Gastrocnemius medialis (tissue), 4 donors: Measurements from ENCODE around the gene RAB4B.
A peak's percentile ranks its signal among the peaks of the same experiment; 100 is the strongest.

Experiments used
- POLR2A ChIP-seq, 2 donors: fragments of 450-650 bp; IDR thresholded peaks; one replicate each; pipeline ENCODE4 v1.6.1; 2017; ENCODE audit warnings: antibody characterized with exemption in 2 of 2, mild to moderate bottlenecking in 2 of 2, moderate library complexity in 2 of 2
- TF ChIP-seq, protein P1 (sequence below), 5 experiments: fragments of 450-650 bp in 3 of 5; fragments of 200-600 bp in 2 of 5; sonication (generic) in 2 of 5; IDR thresholded peaks in 4 of 5; conservative IDR thresholded peaks in 1 of 5; 1 replicate in 4 of 5; 2 replicates in 1 of 5; pipeline ENCODE4 v1.5.1; 2016 to 2019; ENCODE audit warnings: antibody characterized with exemption in 5 of 5, mild to moderate bottlenecking in 3 of 5, moderate library complexity in 3 of 5

DNA sequence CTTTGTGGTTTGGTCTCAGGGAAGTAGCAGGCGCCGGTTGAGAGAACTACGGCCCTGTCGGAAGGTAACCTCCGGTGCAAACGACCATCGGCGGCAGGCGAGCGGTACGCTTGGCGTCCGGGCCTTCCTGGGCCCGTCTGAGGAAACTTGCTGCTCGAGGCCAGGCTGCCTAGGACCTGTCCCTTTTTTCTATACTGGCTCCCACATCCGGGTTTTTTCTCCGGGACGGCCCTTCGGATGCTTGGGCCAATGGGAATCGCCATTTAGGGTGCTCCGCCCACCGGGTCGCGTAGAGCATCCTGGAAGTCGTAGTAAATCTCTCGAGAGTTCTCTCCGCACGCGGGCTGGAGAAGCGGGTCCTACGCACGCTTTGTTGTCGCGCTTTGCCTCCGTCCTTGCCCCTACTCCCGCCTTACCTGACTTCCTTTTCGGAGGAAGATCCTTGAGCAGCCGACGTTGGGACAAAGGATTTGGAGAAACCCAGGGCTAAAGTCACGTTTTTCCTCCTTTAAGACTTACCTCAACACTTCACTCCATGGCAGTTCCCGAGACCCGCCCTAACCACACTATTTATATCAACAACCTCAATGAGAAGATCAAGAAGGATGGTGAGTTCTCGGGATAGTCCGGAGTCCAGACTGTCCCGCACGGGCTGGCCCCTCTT is 27.0 kb upstream of the RAB4B start, which contains the start of gene SNRPA:
- TF ChIP-seq, protein P1, sequence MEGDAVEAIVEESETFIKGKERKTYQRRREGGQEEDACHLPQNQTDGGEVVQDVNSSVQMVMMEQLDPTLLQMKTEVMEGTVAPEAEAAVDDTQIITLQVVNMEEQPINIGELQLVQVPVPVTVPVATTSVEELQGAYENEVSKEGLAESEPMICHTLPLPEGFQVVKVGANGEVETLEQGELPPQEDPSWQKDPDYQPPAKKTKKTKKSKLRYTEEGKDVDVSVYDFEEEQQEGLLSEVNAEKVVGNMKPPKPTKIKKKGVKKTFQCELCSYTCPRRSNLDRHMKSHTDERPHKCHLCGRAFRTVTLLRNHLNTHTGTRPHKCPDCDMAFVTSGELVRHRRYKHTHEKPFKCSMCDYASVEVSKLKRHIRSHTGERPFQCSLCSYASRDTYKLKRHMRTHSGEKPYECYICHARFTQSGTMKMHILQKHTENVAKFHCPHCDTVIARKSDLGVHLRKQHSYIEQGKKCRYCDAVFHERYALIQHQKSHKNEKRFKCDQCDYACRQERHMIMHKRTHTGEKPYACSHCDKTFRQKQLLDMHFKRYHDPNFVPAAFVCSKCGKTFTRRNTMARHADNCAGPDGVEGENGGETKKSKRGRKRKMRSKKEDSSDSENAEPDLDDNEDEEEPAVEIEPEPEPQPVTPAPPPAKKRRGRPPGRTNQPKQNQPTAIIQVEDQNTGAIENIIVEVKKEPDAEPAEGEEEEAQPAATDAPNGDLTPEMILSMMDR (IDR thresholded peaks at IDR 0.05 in 4 of 5, conservative IDR thresholded peaks at IDR 0.05 in 1 of 5) = no peak
- TF ChIP-seq POLR2A (IDR thresholded peaks at IDR 0.05) = peak; percentile 91
